K562 (cell line): Measurements from ENCODE around the gene METTL25B. TPM values are rescaled to one million over a fixed set of nuclear protein-coding genes. Genes with fewer than 3 reads are reported as not detected.

ENCODE experiments used
- CREBBP ChIP-seq: IDR thresholded peaks from one replicate; pipeline ENCODE4 v1.6.1; 2012; ENCODE audit warnings: low read depth, mild to moderate bottlenecking, control low read depth, inconsistent platforms, low read length
- HIVEP1 ChIP-seq: fragments of 250-450 bp; sonication (Bioruptor Pico); IDR thresholded peaks from 2 replicates; pipeline ENCODE4 v1.4.0; 2020; ENCODE audit warnings: mild to moderate bottlenecking
- NCOA1 ChIP-seq: fragments of 450-650 bp; IDR thresholded peaks from 2 replicates; pipeline ENCODE4 v1.6.1; 2016; ENCODE audit warnings: low read depth
- NR2F6 ChIP-seq: fragments of 450-650 bp; formaldehyde crosslinking; IDR thresholded peaks from 2 replicates; pipeline ENCODE4 v1.4.0; 2020; ENCODE audit warnings: mild to moderate bottlenecking
- OTX1 ChIP-seq: fragments of 450-650 bp; formaldehyde crosslinking; IDR thresholded peaks from 2 replicates; pipeline ENCODE4 v1.4.0; 2022; ENCODE audit warnings: mild to moderate bottlenecking
- SOX6 ChIP-seq: fragments of 450-650 bp; IDR thresholded peaks from 2 replicates; pipeline ENCODE4 v1.6.1; 2014; ENCODE audit warnings: mild to moderate bottlenecking
- SREBF2 ChIP-seq: sonication (generic); formaldehyde crosslinking; IDR thresholded peaks from 2 replicates; pipeline ENCODE4 v1.4.0; 2020; ENCODE audit warnings: mild to moderate bottlenecking, missing genetic modification reagents
- ZNF263 ChIP-seq: sonication (generic); formaldehyde crosslinking; IDR thresholded peaks from 2 replicates; pipeline ENCODE4 v1.8.0; 2022; ENCODE audit warnings: mild to moderate bottlenecking, missing genetic modification reagents, borderline replicate concordance
- polyA plus RNA-seq, 8 experiments: library from polyadenylated mRNA; depleted of rRNA in 4 of 8; stranded (reverse) in 5 of 8; unstranded in 3 of 8; fragments of >200 nt; fragmentation: Nextera tagmentation in 2 of 8; fragmentation: Illumina TruSeq in 1 of 8; extraction: Ambion mirVana in 2 of 8; extraction: Trizol in 1 of 8; gene quantifications; 2 replicates each; pipeline versions ENCODE4 v1.2.1 to v1.2.3, GENCODE V29; 2011 to 2014; ENCODE audit warnings: inconsistent platforms in 1 of 8, missing spikeins in 1 of 8
- total RNA-seq, 7 experiments: library from RNA; depleted of rRNA in 6 of 7; stranded (reverse); fragments of >200 nt in 6 of 7; fragmentation: Illumina TruSeq in 2 of 7; extraction: Trizol in 2 of 7; gene quantifications; 2 replicates each; pipeline versions ENCODE4 v1.2.1 to v1.2.3, GENCODE V29; 2011 to 2021; ENCODE audit warnings: low replicate concordance in 1 of 7
- TF ChIP-seq, protein P1 (sequence below): fragments of 200-600 bp; sonication (generic); IDR thresholded peaks from one replicate; pipeline ENCODE4 v1.6.1; 2012; ENCODE audit warnings: mild to moderate bottlenecking, low read depth, low read length, inconsistent platforms
- TF ChIP-seq, protein P2 (sequence below): fragments of 200-800 bp; sonication (Bioruptor generic); IDR thresholded peaks from 2 replicates; pipeline ENCODE4 v1.6.1; 2017; ENCODE audit warnings: missing genetic modification characterization, missing compliant biosample characterization
- TF ChIP-seq, protein P3 (sequence below): fragments of 450-650 bp; formaldehyde crosslinking; IDR thresholded peaks from 2 replicates; pipeline ENCODE4 v1.4.0; 2020; ENCODE audit warnings: mild to moderate bottlenecking
- TF ChIP-seq, protein P4 (sequence below): fragments of 450-650 bp; formaldehyde crosslinking; IDR thresholded peaks from 2 replicates; pipeline ENCODE4 v1.4.0; 2022; ENCODE audit warnings: missing genetic modification characterization

The METTL25B gene
- total and polyA plus RNA-seq, 9 of the 15 experiments (the other 6 are each of a cell fraction or from before 2014, with no cell fraction given): 7.7 to 48.3 (median 33.1) TPM

DNA sequence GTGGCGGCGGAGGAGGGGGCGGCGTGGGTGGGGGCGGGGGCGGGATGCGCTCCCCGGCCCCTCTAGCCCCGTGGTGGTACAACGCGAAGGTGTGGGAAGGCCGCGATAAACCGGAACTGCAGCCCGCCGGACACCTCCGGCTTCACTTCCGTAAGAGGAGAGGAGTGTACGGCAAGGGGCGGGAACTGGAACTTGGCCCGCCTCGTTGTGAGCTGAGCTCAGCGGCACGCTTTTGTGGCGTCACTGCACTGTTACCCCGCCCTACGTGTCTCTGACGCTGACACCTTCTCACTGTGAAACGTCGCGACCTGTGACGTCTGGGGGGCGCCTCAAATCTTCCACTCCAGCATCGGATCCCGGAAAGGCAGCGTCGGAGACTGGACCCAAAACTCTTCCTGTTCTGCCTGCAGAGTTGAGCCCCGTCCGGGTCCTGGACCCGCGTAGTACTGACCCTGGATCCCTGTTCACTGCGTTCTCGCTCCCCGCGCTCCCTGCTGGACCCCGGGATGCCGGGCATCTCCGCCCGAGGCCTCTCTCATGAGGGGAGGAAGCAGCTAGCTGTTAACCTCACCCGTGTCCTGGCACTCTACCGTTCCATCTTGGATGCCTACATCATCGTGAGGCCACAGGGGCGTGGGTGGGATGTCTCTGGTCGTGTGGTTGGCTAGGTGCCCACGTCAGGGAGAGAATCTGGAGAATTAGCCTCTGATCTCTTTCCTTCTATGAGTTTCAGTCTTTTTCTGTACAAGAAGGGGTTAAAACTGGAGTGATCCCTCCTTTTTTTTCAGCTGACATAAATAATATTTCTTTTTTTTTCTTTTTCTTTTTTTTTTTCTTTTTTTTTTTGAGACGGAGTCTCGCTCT is 562 bp downstream of the METTL25B start, which contains the start of gene ISG20L2 (continued):
- TF ChIP-seq, protein P1, sequence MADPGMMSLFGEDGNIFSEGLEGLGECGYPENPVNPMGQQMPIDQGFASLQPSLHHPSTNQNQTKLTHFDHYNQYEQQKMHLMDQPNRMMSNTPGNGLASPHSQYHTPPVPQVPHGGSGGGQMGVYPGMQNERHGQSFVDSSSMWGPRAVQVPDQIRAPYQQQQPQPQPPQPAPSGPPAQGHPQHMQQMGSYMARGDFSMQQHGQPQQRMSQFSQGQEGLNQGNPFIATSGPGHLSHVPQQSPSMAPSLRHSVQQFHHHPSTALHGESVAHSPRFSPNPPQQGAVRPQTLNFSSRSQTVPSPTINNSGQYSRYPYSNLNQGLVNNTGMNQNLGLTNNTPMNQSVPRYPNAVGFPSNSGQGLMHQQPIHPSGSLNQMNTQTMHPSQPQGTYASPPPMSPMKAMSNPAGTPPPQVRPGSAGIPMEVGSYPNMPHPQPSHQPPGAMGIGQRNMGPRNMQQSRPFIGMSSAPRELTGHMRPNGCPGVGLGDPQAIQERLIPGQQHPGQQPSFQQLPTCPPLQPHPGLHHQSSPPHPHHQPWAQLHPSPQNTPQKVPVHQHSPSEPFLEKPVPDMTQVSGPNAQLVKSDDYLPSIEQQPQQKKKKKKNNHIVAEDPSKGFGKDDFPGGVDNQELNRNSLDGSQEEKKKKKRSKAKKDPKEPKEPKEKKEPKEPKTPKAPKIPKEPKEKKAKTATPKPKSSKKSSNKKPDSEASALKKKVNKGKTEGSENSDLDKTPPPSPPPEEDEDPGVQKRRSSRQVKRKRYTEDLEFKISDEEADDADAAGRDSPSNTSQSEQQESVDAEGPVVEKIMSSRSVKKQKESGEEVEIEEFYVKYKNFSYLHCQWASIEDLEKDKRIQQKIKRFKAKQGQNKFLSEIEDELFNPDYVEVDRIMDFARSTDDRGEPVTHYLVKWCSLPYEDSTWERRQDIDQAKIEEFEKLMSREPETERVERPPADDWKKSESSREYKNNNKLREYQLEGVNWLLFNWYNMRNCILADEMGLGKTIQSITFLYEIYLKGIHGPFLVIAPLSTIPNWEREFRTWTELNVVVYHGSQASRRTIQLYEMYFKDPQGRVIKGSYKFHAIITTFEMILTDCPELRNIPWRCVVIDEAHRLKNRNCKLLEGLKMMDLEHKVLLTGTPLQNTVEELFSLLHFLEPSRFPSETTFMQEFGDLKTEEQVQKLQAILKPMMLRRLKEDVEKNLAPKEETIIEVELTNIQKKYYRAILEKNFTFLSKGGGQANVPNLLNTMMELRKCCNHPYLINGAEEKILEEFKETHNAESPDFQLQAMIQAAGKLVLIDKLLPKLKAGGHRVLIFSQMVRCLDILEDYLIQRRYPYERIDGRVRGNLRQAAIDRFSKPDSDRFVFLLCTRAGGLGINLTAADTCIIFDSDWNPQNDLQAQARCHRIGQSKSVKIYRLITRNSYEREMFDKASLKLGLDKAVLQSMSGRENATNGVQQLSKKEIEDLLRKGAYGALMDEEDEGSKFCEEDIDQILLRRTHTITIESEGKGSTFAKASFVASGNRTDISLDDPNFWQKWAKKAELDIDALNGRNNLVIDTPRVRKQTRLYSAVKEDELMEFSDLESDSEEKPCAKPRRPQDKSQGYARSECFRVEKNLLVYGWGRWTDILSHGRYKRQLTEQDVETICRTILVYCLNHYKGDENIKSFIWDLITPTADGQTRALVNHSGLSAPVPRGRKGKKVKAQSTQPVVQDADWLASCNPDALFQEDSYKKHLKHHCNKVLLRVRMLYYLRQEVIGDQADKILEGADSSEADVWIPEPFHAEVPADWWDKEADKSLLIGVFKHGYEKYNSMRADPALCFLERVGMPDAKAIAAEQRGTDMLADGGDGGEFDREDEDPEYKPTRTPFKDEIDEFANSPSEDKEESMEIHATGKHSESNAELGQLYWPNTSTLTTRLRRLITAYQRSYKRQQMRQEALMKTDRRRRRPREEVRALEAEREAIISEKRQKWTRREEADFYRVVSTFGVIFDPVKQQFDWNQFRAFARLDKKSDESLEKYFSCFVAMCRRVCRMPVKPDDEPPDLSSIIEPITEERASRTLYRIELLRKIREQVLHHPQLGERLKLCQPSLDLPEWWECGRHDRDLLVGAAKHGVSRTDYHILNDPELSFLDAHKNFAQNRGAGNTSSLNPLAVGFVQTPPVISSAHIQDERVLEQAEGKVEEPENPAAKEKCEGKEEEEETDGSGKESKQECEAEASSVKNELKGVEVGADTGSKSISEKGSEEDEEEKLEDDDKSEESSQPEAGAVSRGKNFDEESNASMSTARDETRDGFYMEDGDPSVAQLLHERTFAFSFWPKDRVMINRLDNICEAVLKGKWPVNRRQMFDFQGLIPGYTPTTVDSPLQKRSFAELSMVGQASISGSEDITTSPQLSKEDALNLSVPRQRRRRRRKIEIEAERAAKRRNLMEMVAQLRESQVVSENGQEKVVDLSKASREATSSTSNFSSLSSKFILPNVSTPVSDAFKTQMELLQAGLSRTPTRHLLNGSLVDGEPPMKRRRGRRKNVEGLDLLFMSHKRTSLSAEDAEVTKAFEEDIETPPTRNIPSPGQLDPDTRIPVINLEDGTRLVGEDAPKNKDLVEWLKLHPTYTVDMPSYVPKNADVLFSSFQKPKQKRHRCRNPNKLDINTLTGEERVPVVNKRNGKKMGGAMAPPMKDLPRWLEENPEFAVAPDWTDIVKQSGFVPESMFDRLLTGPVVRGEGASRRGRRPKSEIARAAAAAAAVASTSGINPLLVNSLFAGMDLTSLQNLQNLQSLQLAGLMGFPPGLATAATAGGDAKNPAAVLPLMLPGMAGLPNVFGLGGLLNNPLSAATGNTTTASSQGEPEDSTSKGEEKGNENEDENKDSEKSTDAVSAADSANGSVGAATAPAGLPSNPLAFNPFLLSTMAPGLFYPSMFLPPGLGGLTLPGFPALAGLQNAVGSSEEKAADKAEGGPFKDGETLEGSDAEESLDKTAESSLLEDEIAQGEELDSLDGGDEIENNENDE: no peak
- TF ChIP-seq, protein P2, sequence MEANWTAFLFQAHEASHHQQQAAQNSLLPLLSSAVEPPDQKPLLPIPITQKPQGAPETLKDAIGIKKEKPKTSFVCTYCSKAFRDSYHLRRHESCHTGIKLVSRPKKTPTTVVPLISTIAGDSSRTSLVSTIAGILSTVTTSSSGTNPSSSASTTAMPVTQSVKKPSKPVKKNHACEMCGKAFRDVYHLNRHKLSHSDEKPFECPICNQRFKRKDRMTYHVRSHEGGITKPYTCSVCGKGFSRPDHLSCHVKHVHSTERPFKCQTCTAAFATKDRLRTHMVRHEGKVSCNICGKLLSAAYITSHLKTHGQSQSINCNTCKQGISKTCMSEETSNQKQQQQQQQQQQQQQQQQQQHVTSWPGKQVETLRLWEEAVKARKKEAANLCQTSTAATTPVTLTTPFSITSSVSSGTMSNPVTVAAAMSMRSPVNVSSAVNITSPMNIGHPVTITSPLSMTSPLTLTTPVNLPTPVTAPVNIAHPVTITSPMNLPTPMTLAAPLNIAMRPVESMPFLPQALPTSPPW: peak; percentile 73
- TF ChIP-seq OTX1 (no peak), NCOA1 (peak; percentile 98), CREBBP (no peak), SOX6 (peak; percentile 22; the same call in 1 of the 2 replicates), HIVEP1 (CRISPR knock-in tag) (no peak), NR2F6 (CRISPR knock-in tag) (no peak), ZNF263 (no peak), SREBF2 (no peak)
- TF ChIP-seq, protein P3, sequence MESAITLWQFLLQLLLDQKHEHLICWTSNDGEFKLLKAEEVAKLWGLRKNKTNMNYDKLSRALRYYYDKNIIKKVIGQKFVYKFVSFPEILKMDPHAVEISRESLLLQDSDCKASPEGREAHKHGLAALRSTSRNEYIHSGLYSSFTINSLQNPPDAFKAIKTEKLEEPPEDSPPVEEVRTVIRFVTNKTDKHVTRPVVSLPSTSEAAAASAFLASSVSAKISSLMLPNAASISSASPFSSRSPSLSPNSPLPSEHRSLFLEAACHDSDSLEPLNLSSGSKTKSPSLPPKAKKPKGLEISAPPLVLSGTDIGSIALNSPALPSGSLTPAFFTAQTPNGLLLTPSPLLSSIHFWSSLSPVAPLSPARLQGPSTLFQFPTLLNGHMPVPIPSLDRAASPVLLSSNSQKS (CRISPR knock-in tag): no peak
- TF ChIP-seq, protein P4, sequence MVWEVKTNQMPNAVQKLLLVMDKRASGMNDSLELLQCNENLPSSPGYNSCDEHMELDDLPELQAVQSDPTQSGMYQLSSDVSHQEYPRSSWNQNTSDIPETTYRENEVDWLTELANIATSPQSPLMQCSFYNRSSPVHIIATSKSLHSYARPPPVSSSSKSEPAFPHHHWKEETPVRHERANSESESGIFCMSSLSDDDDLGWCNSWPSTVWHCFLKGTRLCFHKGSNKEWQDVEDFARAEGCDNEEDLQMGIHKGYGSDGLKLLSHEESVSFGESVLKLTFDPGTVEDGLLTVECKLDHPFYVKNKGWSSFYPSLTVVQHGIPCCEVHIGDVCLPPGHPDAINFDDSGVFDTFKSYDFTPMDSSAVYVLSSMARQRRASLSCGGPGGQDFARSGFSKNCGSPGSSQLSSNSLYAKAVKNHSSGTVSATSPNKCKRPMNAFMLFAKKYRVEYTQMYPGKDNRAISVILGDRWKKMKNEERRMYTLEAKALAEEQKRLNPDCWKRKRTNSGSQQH (CRISPR knock-in tag): no peak
